GM18505 (cell line): ENCODE measurements around the gene PI4K2B.
A peak's percentile ranks its signal among the peaks of the same experiment; 100 is the strongest.
"Not testable (repeated sequence)": the region's sequence is repeated elsewhere in the genome, so short reads cannot be mapped to it uniquely, and the experiment has no call there.

ENCODE experiments used
- ATAC-seq: cut with Tn5 transposase; IDR thresholded peaks from one replicate; pipeline ENCODE4 v1.9.1; 2021; ENCODE audit not compliant: unreplicated experiment
- POLR2A ChIP-seq: IDR thresholded peaks from 4 replicates; pipeline ENCODE4 v1.6.1; 2011; ENCODE audit warnings: borderline replicate concordance; ENCODE audit not compliant: insufficient read depth, insufficient read length; ENCODE audit errors: extremely low read depth

Gene PI4K2B

DNA sequence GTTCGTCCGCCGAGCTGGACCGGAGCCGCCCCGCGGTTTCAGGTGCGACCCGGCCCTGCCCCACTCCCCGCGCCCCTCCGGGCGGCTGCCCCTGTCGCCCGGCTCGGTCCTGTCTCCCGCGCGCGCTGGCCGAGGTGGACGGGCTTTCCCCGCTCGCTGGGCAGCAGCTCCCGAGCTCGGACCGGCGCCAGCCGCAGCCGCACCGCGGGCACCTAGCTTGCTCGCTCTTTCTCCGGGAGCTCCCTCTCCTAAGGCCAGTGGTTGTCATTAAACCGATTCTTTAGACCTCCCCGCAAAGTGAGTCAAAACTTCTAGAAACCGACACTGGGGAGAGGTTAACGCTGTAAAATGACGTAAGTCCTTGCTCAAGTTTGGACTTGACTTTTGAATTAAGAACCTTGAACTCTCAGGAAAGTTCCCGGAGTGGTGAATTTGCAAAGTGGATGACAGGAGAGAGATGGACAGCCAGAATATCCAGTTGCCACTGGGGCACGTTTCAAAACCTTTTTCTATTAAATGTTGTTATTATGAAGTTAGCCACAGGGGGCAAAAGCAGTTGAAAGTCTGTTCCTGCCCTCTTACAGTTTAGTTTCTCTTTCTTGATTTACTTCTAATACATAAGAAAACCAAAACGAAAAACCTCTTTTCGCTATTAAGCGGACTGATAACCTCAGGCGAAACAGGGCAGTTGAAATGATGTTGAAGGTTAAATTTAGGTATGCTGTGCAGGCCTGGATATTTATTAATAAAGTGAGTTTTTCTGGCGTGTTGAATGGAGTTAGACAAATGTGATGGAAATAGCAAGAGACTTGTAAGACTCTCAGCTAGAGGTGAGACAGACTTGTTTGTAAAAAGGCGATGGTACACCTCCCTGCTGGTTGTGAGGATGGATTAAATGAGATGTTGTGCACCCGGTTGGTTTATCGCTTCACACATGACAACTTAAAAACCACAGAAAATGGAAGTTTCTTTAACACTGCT lies 847 bp downstream of the PI4K2B start:
- TF ChIP-seq POLR2A = peak; percentile 39
- ATAC-seq = peak; percentile 50

DNA sequence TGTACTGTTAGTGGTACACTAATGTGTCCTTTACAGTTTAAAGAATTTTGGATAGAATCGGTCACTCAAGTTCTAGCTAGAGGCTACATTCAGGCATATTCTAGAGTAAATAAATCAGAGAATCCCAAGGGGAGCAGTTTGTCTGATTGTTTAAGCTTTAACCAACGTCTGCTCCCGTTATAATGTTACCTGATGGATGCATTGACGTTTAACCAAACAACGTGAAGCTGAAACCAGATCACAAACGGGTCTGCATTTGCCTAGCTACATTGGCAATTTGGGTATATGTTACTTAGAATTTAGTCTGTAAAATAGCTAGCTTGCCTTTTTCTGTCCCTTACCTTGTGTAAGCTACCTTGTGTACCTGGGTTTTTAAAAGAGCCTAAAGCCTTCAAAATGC lies 1.6 kb downstream of the PI4K2B start:
- no peak for ATAC-seq
- no peak for TF ChIP-seq POLR2A

DNA sequence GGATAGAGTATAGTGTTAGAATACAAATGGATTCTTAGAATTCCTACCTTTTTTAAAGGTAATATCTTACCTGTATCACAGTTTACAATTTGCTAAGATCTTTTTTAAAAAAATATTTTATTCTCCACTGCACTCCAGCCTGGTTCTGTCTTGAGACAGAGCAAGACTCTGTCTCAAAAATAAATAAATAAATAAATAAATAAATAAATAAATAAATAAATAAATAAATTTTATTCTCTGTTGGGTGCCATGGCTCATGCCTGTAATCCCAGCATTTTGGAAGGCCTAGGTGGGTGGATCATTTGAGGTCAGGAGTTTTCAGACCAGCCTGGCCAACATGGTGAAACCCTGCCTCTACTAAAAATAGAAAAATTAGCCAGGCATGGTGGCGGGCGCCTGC lies 2.2 kb downstream of the PI4K2B start:
- not testable (repeated sequence) for ATAC-seq

DNA sequence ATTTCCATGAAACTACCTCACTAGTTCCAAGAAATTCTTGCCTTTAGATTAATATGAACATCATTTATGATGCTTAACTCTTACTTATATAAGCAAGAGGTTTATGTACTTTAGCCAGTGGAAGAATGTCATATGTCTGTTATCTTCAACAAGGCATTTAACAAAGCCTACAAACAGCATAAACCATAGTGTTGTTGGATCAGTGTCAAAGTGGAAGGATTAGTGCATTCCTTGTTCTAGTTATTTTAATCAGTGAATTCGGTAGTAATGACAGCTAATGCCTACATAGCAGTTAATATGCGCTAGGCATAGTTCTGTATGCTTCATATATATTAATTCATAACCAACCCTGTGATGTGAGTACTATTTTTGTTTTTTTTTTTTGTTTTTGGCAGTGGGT lies 3.1 kb downstream of the PI4K2B start:
- no peak for TF ChIP-seq POLR2A
- no peak for ATAC-seq

DNA sequence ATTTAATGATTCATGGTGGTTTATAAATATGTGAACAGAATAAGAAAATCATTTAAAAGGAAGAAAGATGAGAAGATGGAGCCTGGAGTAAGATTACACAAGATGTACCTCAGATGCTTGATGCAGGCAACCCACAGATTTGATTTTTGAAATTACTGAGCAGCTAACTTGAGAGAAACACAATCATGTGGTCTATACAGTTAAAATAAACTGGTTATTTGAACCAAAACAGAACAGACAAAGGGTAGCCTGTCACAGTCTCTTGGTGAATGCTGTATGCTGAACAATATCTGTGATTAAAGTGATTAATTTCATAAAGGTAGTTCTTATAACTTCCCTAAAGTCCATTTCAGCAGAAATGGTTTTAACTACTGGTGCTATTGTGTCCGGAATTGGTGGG lies 4.2 kb downstream of the PI4K2B start:
- no peak for ATAC-seq
- no peak for TF ChIP-seq POLR2A

DNA sequence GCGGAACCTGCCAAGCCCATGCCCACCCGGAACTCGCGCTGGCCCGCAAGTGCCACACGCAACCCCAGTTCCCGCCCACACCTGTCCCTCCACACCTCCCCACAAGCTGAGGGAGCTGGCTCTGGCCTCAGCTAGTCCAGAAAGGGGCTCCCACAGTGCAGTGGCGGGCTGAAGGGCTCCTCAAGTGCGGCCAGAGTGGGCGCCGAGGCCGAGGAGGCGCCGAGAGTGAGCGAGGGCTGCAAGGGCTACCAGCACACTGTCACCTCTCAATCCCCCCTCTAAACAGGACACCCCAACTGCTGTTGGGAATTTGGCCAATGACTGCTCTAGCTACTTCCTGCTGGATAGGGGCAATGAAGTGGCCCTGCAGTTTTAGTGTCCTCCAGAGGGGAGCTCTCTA lies 5.7 kb downstream of the PI4K2B start:
- ATAC-seq = not testable (repeated sequence)

DNA sequence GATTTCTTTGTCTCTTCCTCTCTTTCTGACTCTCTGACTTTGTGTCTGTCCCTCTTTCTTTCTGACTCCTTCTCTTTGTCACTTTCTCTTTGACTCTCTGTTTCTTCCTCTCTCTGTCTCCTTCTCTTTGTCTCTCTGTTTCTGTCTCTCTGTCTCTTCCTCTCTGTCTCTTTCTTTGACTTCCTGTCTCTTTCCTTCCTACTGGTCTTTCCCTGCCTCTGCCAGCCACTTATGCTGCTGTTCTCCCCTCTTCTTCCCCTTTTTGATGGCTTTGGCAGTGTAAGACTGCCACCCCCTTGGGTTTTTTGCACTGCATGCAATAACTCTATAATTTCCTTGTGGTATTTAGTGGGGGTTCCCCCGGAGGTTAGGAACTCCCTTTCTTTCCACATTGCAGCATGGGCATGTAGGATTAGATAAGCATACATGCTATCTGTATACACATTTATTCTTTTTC lies 6.9 kb downstream of the PI4K2B start:
- peak; percentile 59 for ATAC-seq

DNA sequence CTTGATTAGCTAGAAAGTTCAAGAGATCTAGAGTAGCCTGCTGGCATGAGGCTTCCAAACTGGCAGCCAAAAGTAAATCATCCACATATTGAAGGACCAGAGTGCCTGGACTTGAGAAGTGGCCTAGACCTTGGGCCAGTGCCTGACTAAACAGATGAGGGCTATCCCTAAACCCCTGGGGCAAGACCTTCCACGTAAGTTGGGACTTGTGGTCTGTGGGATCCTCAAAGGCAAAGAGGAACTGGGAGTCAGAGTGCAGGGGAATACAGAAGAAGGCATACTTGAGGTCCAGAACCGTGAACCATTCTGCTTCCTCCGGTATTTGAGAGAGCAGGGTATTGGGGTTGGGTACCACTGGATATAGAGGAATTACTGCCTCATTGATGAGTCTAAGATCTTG lies 8.4 kb downstream of the PI4K2B start:
- ATAC-seq = not testable (repeated sequence)

DNA sequence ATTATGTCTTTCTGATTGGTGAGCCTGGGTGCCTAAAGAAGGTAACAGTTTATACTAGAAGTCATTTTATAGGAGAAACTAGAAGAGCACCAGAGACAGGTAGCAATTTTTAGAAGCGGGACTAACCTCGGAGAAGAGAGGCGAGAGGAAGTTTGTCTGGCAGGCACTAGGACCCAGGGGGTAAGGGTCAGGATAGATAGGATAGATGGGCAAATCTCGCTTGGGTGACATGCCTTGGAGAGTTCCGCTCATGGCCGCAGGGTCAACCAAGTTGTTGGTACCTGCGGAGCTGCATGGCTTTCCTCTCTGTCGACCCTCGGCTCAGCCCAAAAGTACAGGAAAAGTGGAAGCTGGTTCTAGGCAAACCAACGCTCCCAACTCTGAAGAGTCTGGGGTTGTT lies 11.3 kb downstream of the PI4K2B start:
- ATAC-seq = no peak
- no peak for TF ChIP-seq POLR2A

DNA sequence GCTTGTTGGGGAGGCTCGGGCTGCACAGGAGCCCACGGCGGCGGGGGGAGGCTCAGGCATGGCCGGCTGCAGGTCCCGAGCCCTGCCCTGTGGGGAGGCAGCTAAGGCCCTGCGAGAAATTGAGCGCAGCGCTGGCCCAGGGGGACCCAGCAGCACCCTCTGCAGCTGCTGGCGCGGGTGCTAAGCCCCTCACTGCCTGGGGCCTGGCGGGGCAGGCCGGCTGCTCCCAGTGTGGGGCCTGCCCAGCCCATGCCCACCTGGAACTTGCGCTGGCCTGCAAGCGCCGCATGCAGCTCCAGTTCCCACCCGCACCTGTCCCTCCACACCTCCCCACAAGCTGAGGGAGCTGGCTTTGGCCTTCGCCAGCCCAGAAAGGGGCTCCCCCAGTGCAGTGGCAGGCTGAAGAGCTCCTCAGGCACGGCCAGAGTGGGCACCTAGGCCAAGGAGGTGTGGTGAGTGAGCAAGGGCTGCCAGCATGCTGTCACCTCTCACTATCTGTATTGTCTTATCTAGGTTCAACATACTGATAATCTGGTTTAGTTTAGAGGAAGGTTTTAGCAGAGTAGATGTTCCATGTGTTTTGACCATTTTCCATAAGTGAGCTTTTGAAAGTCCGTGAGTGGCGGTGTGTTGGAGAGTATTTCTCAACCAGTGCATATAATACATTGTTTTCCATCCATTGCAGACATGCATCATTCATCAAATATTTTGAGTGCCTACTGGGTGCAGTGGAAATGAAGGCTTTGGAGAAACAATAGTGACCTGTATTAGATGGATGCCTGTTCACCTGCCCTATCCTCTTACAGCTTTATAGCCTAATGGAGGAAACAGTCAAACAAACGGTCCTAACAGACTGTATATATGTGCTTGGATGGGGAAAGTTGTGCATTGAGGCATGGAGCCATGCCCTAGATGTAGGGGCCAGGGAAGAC lies 13.1 kb downstream of the PI4K2B start:
- no peak for ATAC-seq

DNA sequence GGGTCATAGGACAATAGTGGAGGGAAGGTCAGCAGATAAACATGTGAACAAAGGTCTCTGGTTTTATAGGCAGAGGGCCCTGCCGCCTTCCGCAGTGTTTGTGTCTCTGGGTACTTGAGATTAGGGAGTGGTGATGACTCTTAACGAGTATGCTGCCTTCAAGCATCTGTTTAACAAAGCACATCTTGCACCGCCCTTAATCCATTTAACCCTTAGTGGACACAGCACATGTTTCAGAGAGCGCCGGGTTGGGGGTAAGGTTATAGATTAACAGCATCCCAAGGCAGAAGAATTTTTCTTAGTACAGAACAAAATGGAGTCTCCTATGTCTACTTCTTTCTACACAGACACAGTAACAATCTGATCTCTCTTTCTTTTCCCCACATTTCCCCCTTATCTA lies 15.0 kb downstream of the PI4K2B start:
- ATAC-seq = not testable (repeated sequence)

More for the DNA sequence above, 13.1 kb downstream of the PI4K2B start:
- no peak for TF ChIP-seq POLR2A

DNA sequence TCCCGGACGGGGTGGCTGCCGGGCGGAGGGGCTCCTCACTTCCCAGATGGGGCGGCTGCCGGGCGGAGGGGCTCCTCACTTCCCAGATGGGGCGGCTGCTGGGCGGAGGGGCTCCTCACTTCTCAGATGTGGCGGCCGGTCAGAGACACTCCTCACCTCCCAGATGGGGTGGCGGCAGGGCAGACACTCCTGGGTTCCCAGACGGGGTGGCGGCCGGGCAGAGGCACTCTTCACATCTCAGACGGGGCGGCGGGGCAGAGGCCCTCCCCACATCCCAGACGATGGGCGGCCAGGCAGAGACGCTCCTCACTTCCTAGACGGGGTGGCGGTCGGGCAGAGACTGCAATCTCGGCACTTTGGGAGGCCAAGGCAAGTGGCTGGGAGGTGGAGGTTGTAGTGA lies 15.7 kb downstream of the PI4K2B start:
- ATAC-seq = not testable (repeated sequence)

DNA sequence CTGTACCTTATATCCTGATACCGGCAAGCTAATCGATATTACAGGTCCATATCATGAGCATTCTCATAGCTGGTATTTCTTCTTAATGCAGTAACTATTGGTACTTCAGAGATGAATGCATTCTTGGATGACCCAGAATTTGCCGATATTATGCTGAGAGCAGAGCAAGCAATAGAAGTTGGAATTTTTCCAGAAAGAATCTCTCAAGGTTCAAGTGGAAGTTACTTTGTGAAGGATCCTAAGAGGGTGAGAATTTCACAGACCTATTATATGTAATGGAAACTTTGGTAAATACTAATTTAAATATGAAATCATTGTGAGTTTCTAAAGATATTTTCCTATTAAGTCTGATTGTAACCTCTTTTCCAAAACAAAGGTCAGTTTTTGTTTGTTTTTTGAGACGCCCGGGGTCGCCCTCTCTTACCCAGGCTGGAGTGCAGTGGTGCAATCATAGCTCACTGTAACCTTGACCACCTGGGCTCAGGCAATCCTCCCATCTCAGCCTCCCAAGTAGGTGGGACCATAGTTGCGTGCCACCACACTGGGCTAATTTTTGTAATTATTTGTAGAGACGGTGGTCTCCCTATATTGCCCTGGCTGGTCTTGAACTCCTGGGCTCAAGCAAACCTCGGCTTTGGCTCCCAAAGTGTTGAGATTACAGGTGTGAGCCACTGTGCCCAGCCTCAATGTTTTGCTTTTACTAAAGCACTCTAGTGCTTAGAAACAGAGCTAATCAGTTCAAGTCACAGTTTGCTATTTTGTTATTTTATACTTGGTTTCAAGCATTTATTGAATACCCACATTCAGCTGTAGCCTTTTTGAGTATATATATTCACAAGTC lies 18.6 kb downstream of the PI4K2B start:
- no peak for TF ChIP-seq POLR2A
- ATAC-seq = no peak
